Calu3 (cell line): ENCODE measurements around the gene GRHL1. TPM values are rescaled to one million over a fixed set of nuclear protein-coding genes. Genes with fewer than 3 reads are reported as not detected.
"Not testable (repeated sequence)": the region's sequence is repeated elsewhere in the genome, so short reads cannot be mapped to it uniquely, and the experiment has no call there.

ENCODE experiments used
- BruUV-seq: library from RNA; stranded (reverse); fragments of 400-500 nt; replicated peaks from 2 replicates; lab custom pipeline; 2021; lab: Mats Ljungman, UMichigan
- CTCF ChIA-PET: fragments of 300-600 bp; sonication (Branson Sonifier 250); formaldehyde crosslinking; loops from one replicate; lab custom pipeline; 2022; ENCODE audit warnings: antibody characterized with exemption; lab: Charles Lee
- DNase-seq: peaks from one replicate; pipeline ENCODE4 v3.0.0; 2022
- H3K27ac Mint-ChIP-seq: one replicate; pipeline ENCODE4 v1.8.0; 2022; ENCODE audit warnings: mixed read lengths; ENCODE audit not compliant: unreplicated experiment
- H3K27me3 Mint-ChIP-seq: one replicate; pipeline ENCODE4 v1.8.0; 2022; ENCODE audit warnings: mixed read lengths; ENCODE audit not compliant: unreplicated experiment
- H3K36me3 Mint-ChIP-seq: one replicate; pipeline ENCODE4 v1.8.0; 2022; ENCODE audit warnings: mild to moderate bottlenecking, moderate library complexity, mixed read lengths; ENCODE audit not compliant: insufficient read depth, unreplicated experiment
- H3K4me1 Mint-ChIP-seq: one replicate; pipeline ENCODE4 v1.8.0; 2022; ENCODE audit warnings: mild to moderate bottlenecking, low read depth, mixed read lengths; ENCODE audit not compliant: unreplicated experiment
- H3K4me3 Mint-ChIP-seq: one replicate; pipeline ENCODE4 v1.8.0; 2022; ENCODE audit warnings: mild to moderate bottlenecking, low read depth, moderate library complexity, mixed read lengths; ENCODE audit not compliant: unreplicated experiment
- H3K9me3 Mint-ChIP-seq: one replicate; pipeline ENCODE4 v1.8.0; 2022; ENCODE audit warnings: low read depth, mixed read lengths; ENCODE audit not compliant: unreplicated experiment
- CTCF ChIP-seq: fragments of 200-600 bp; IDR thresholded peaks from one replicate; pipeline ENCODE4 v1.8.0; 2022; ENCODE audit warnings: antibody characterized with exemption; ENCODE audit not compliant: unreplicated experiment
- intact Hi-C: fragments of 100-400 bp; cut with micrococcal nuclease; formaldehyde crosslinking; loops from one replicate; pipeline ENCODE4 v1.10.0; 2022; ENCODE audit not compliant: unreplicated experiment
- total RNA-seq: library from RNA; stranded (reverse); gene quantifications from 2 replicates; pipeline ENCODE4 v1.2.3, GENCODE V29; 2022

GRHL1 gene
- total RNA-seq, 1 experiment from 2014 or later = 11.7 TPM

- CTCF ChIA-PET = no interaction called here
- Mint-ChIP-seq H3K27me3 (peaks cover 7% of the 10 kb centered on the region), H3K36me3 (no peaks in the 10 kb centered on the region)
Observed at GRCh38 chr2:10030311-10030736, 78.8 kb downstream of the GRHL1 start.

GRCh38 chr2:10030798-10031197, 79.3 kb downstream of the GRHL1 start:
- H3K4me3 Mint-ChIP-seq, BruUV-seq, H3K36me3 Mint-ChIP-seq, CTCF ChIA-PET, H3K4me1 Mint-ChIP-seq, H3K27ac Mint-ChIP-seq, H3K9me3 Mint-ChIP-seq, intact Hi-C loops, H3K27me3 Mint-ChIP-seq, DNase-seq: not testable (repeated sequence)

More at GRCh38 chr2:10030311-10030736, 78.8 kb downstream of the GRHL1 start:
- DNase-seq = no peak
- H3K27ac Mint-ChIP-seq = no peak overlapping the region
- no peak for TF ChIP-seq CTCF
- no peak overlapping the region for H3K4me3 Mint-ChIP-seq
- intact Hi-C loops = no loop called here
- no TSS peak for BruUV-seq
- no peaks in the 10 kb centered on the region for H3K9me3 Mint-ChIP-seq
- H3K4me1 Mint-ChIP-seq = no peaks in the 10 kb centered on the region

- CTCF ChIA-PET = no interaction called here
- no peaks in the 10 kb centered on the region for H3K27me3 Mint-ChIP-seq
- BruUV-seq = no TSS peak
- no peak for TF ChIP-seq CTCF
- no peak overlapping the region for H3K4me3 Mint-ChIP-seq
- DNase-seq = no peak
- no peaks in the 10 kb centered on the region for H3K9me3 Mint-ChIP-seq
- H3K27ac Mint-ChIP-seq = no peak overlapping the region
- intact Hi-C loops = no loop called here
- no peaks in the 10 kb centered on the region for H3K36me3 Mint-ChIP-seq
- H3K4me1 Mint-ChIP-seq = no peaks in the 10 kb centered on the region
Observed at GRCh38 chr2:10031886-10032745, 80.6 kb downstream of the GRHL1 start.

GRCh38 chr2:10032746-10033105, 81.2 kb downstream of the GRHL1 start:
- no peak overlapping the region for H3K27ac Mint-ChIP-seq

More at GRCh38 chr2:10032746-10033105, 81.2 kb downstream of the GRHL1 start:
- Mint-ChIP-seq H3K4me1 (no peaks in the 10 kb centered on the region), H3K9me3 (no peaks in the 10 kb centered on the region), H3K36me3 (peaks cover 3% of the 10 kb centered on the region), H3K27me3 (no peaks in the 10 kb centered on the region), H3K4me3 (no peak overlapping the region)
- CTCF ChIA-PET = no interaction called here
- DNase-seq = no peak
- intact Hi-C loops = no loop called here
- TF ChIP-seq CTCF = no peak
- BruUV-seq = no TSS peak
